Measurements from ENCODE around the gene KRTAP5-4.
A peak's percentile ranks its signal among the peaks of the same experiment; 100 is the strongest.

The KRTAP5-4 gene

GRCh38 chr11:1636291-1636950 lies 14.5 kb upstream of the KRTAP5-4 start:
- ATAC-seq (ENCODE audit: low read depth) (no peak), DNase-seq (ENCODE audit: low spot score in 2 of 2) (no peak)
- H3K27me3 Mint-ChIP-seq, result peaks cover 22% of the 10 kb centered on the region
- H3K27ac Mint-ChIP-seq, result no peak overlapping the region
- H3K9me3 Mint-ChIP-seq, result no peaks in the 10 kb centered on the region
- peaks cover 4% of the 10 kb centered on the region for H3K4me1 Mint-ChIP-seq
- no peaks in the 10 kb centered on the region for H3K36me3 Mint-ChIP-seq
- H3K4me3 Mint-ChIP-seq, result no peak overlapping the region

- no peak for ATAC-seq (ENCODE audit: low read depth)
Observed at GRCh38 chr11:1633864-1634263, 11.9 kb upstream of the KRTAP5-4 start.

GRCh38 chr11:1632053-1632714 lies 10.2 kb upstream of the KRTAP5-4 start:
- Mint-ChIP-seq H3K4me1 (peaks cover 8% of the 10 kb centered on the region), H3K9me3 (no peaks in the 10 kb centered on the region), H3K36me3 (no peaks in the 10 kb centered on the region), H3K27ac (no peak overlapping the region), H3K4me3 (no peak overlapping the region), H3K27me3 (peaks cover 22% of the 10 kb centered on the region)
- ATAC-seq (ENCODE audit: low read depth) (peak; percentile 45), DNase-seq (ENCODE audit: low spot score in 2 of 2) (no peak)

More at GRCh38 chr11:1633864-1634263, 11.9 kb upstream of the KRTAP5-4 start:
- H3K27me3 Mint-ChIP-seq, result peaks cover 22% of the 10 kb centered on the region
- no peak overlapping the region for H3K27ac Mint-ChIP-seq
- no peaks in the 10 kb centered on the region for H3K9me3 Mint-ChIP-seq
- H3K4me1 Mint-ChIP-seq, result peaks cover 6% of the 10 kb centered on the region
- no peaks in the 10 kb centered on the region for H3K36me3 Mint-ChIP-seq
- no peak for DNase-seq (ENCODE audit: low spot score in 2 of 2)
- H3K4me3 Mint-ChIP-seq, result no peak overlapping the region

GRCh38 chr11:1631066-1631568 lies 9.2 kb upstream of the KRTAP5-4 start:
- ATAC-seq (ENCODE audit: low read depth) (no peak), DNase-seq (ENCODE audit: low spot score in 2 of 2) (no peak)
- peaks cover 8% of the 10 kb centered on the region for H3K4me1 Mint-ChIP-seq
- H3K36me3 Mint-ChIP-seq, result no peaks in the 10 kb centered on the region
- no peaks in the 10 kb centered on the region for H3K9me3 Mint-ChIP-seq
- H3K27me3 Mint-ChIP-seq, result peaks cover 18% of the 10 kb centered on the region
- no peak overlapping the region for H3K4me3 Mint-ChIP-seq
- H3K27ac Mint-ChIP-seq, result no peak overlapping the region

- Mint-ChIP-seq H3K36me3 (no peaks in the 10 kb centered on the region), H3K9me3 (no peaks in the 10 kb centered on the region), H3K27ac (no peak overlapping the region), H3K4me3 (no peak overlapping the region), H3K4me1 (peaks cover 8% of the 10 kb centered on the region), H3K27me3 (peaks cover 18% of the 10 kb centered on the region)
- ATAC-seq (ENCODE audit: low read depth) (no peak), DNase-seq (ENCODE audit: low spot score in 2 of 2) (peak in 1 of 2 donors; percentile 10)
Observed at GRCh38 chr11:1630271-1630670, 8.3 kb upstream of the KRTAP5-4 start.

- DNase-seq (ENCODE audit: low spot score in 2 of 2), result peak in 1 of 2 donors; percentile 9
- Mint-ChIP-seq H3K4me1 (peaks cover 8% of the 10 kb centered on the region), H3K27me3 (peaks cover 16% of the 10 kb centered on the region), H3K36me3 (no peaks in the 10 kb centered on the region), H3K27ac (no peak within 1 kb of the TSS), H3K9me3 (no peaks in the 10 kb centered on the region), H3K4me3 (peak within 1 kb of the TSS; percentile 55)
- ATAC-seq (ENCODE audit: low read depth), result no peak
Observed at GRCh38 chr11:1629326-1630185, 7.6 kb upstream of the KRTAP5-4 start, which contains the start of gene KRTAP5-5. Gene KRTAP5-5, plus strand, starts transcription at chr11:1629775. Its CDS starts 66 bp downstream, at chr11:1629841.

GRCh38 chr11:1628506-1629325 lies 6.8 kb upstream of the KRTAP5-4 start:
- Mint-ChIP-seq H3K27ac (no peak overlapping the region), H3K27me3 (peaks cover 15% of the 10 kb centered on the region), H3K4me1 (peaks cover 8% of the 10 kb centered on the region), H3K9me3 (no peaks in the 10 kb centered on the region), H3K36me3 (no peaks in the 10 kb centered on the region), H3K4me3 (peak overlapping the region; percentile 55)
- peak; percentile 92 for ATAC-seq (ENCODE audit: low read depth)
- DNase-seq (ENCODE audit: low spot score in 2 of 2), result peak; percentile 69 to 84

- no peak overlapping the region for H3K27ac Mint-ChIP-seq
- H3K4me3 Mint-ChIP-seq, result no peak overlapping the region
- H3K9me3 Mint-ChIP-seq, result no peaks in the 10 kb centered on the region
- DNase-seq (ENCODE audit: low spot score in 2 of 2) (no peak), ATAC-seq (ENCODE audit: low read depth) (no peak)
- H3K36me3 Mint-ChIP-seq, result no peaks in the 10 kb centered on the region
- peaks cover 4% of the 10 kb centered on the region for H3K4me1 Mint-ChIP-seq
- peaks cover 7% of the 10 kb centered on the region for H3K27me3 Mint-ChIP-seq
Observed at GRCh38 chr11:1625541-1625940, 3.6 kb upstream of the KRTAP5-4 start.

GRCh38 chr11:1624621-1625020 lies 2.7 kb upstream of the KRTAP5-4 start:
- Mint-ChIP-seq H3K36me3 (no peaks in the 10 kb centered on the region), H3K4me3 (no peak overlapping the region), H3K27ac (no peak overlapping the region), H3K4me1 (peaks cover 4% of the 10 kb centered on the region), H3K27me3 (peaks cover 6% of the 10 kb centered on the region), H3K9me3 (no peaks in the 10 kb centered on the region)
- DNase-seq (ENCODE audit: low spot score in 2 of 2) (no peak), ATAC-seq (ENCODE audit: low read depth) (no peak)

GRCh38 chr11:1623716-1624115 lies 1.8 kb upstream of the KRTAP5-4 start:
- H3K27me3 Mint-ChIP-seq, result peaks cover 7% of the 10 kb centered on the region
- H3K36me3 Mint-ChIP-seq, result no peaks in the 10 kb centered on the region
- no peak overlapping the region for H3K4me3 Mint-ChIP-seq
- ATAC-seq (ENCODE audit: low read depth) (no peak), DNase-seq (ENCODE audit: low spot score in 2 of 2) (no peak)
- H3K9me3 Mint-ChIP-seq, result no peaks in the 10 kb centered on the region
- H3K27ac Mint-ChIP-seq, result no peak overlapping the region
- peaks cover 2% of the 10 kb centered on the region for H3K4me1 Mint-ChIP-seq

GRCh38 chr11:1619449-1619848 lies 2.5 kb downstream of the KRTAP5-4 start:
- Mint-ChIP-seq H3K36me3 (no peaks in the 10 kb centered on the region), H3K4me3 (no peak overlapping the region), H3K27me3 (peaks cover 22% of the 10 kb centered on the region), H3K4me1 (peaks cover 2% of the 10 kb centered on the region), H3K27ac (no peak overlapping the region), H3K9me3 (no peaks in the 10 kb centered on the region)
- ATAC-seq (ENCODE audit: low read depth) (peak; percentile 63), DNase-seq (ENCODE audit: low spot score in 2 of 2) (no peak)

GRCh38 chr11:1618231-1618630 lies 3.7 kb downstream of the KRTAP5-4 start:
- DNase-seq (ENCODE audit: low spot score in 2 of 2), result no peak
- no peaks in the 10 kb centered on the region for H3K36me3 Mint-ChIP-seq
- no peaks in the 10 kb centered on the region for H3K9me3 Mint-ChIP-seq
- no peak overlapping the region for H3K4me3 Mint-ChIP-seq
- peaks cover 22% of the 10 kb centered on the region for H3K27me3 Mint-ChIP-seq
- no peak for ATAC-seq (ENCODE audit: low read depth)
- H3K27ac Mint-ChIP-seq, result no peak overlapping the region
- H3K4me1 Mint-ChIP-seq, result peaks cover 2% of the 10 kb centered on the region

- DNase-seq (ENCODE audit: low spot score in 2 of 2) (no peak), ATAC-seq (ENCODE audit: low read depth) (no peak)
- H3K4me3 Mint-ChIP-seq, result no peak within 1 kb of the TSS
- H3K9me3 Mint-ChIP-seq, result no peaks in the 10 kb centered on the region
- H3K27ac Mint-ChIP-seq, result no peak within 1 kb of the TSS
- no peaks in the 10 kb centered on the region for H3K36me3 Mint-ChIP-seq
- H3K27me3 Mint-ChIP-seq, result peaks cover 4% of the 10 kb centered on the region
- peaks cover 13% of the 10 kb centered on the region for H3K4me1 Mint-ChIP-seq
Observed at GRCh38 chr11:1608363-1608762, 13.6 kb downstream of the KRTAP5-4 start, which contains the start of gene KRTAP5-3. Gene KRTAP5-3, minus strand, starts transcription at chr11:1608463. Its CDS starts 78 bp downstream, at chr11:1608385.

Measured in memory B cell (primary cell).